Measurements from ENCODE around the gene MRPL2.

GRCh38 chr6:43081043-43081442 lies 21.8 kb upstream of the MRPL2 start:
- TF ChIP-seq CTCF (IDR thresholded peaks at IDR 0.05 in 2 of 3, conservative IDR thresholded peaks at IDR 0.05 in 1 of 3; ENCODE audit: borderline replicate concordance in 1 of 3, insufficient read depth in 1 of 3, low read depth in 2 of 3, low read length in 2 of 3): no peak
- TF ChIP-seq EZH2 (IDR thresholded peaks at IDR 0.05): no peak
- no peak for TF ChIP-seq ZNF274 (IDR thresholded peaks at IDR 0.05; ENCODE audit: low read depth, low read length)
- no peak for TF ChIP-seq YY1 (IDR thresholded peaks at IDR 0.05; ENCODE audit: extremely low read depth, insufficient replicate concordance, low read depth, low read length)

Data from HCT116 (cell line).